ENCODE data around the gene AUH.

AUH gene

GRCh38 chr9:91187311-91187964, 174.3 kb downstream of the AUH start:
- peaks cover 1% of the 10 kb centered on the region; the same call in 1 of the 2 replicates for H3K4me1 ChIP-seq (ENCODE audit: control insufficient read depth, insufficient read depth, low read length)
- no peak overlapping the region for H3K4me3 ChIP-seq (ENCODE audit: low read depth, low read length)
- H3K27ac ChIP-seq (ENCODE audit: low read depth, low read length), result no peak overlapping the region
- H3K36me3 ChIP-seq (ENCODE audit: control insufficient read depth, insufficient read depth, low read length), result no peaks in the 10 kb centered on the region
- H3K27me3 ChIP-seq (ENCODE audit: control insufficient read depth, insufficient read depth, low read length), result peaks cover 7% of the 10 kb centered on the region; the same call in 1 of the 2 replicates
- H3K9me3 ChIP-seq (ENCODE audit: control insufficient read depth, insufficient read depth, low read length), result no peaks in the 10 kb centered on the region
- H3K9ac ChIP-seq (ENCODE audit: low read depth, low read length), result no peak overlapping the region

GRCh38 chr9:91186632-91187108, 175.0 kb downstream of the AUH start:
- no peak overlapping the region for H3K27ac ChIP-seq (ENCODE audit: low read depth, low read length)

GRCh38 chr9:91185193-91185886, 176.4 kb downstream of the AUH start:
- H3K27ac ChIP-seq (ENCODE audit: low read depth, low read length), result no peak overlapping the region
- H3K9ac ChIP-seq (ENCODE audit: low read depth, low read length), result no peak overlapping the region
- no peaks in the 10 kb centered on the region for H3K9me3 ChIP-seq (ENCODE audit: control insufficient read depth, insufficient read depth, low read length)
- no peaks in the 10 kb centered on the region for H3K4me1 ChIP-seq (ENCODE audit: control insufficient read depth, insufficient read depth, low read length)
- H3K27me3 ChIP-seq (ENCODE audit: control insufficient read depth, insufficient read depth, low read length), result no peaks in the 10 kb centered on the region
- no peaks in the 10 kb centered on the region for H3K36me3 ChIP-seq (ENCODE audit: control insufficient read depth, insufficient read depth, low read length)
- H3K4me3 ChIP-seq (ENCODE audit: low read depth, low read length), result no peak overlapping the region

More at GRCh38 chr9:91186632-91187108, 175.0 kb downstream of the AUH start:
- Histone ChIP-seq H3K9me3 (ENCODE audit: control insufficient read depth, insufficient read depth, low read length) (no peaks in the 10 kb centered on the region), H3K9ac (ENCODE audit: low read depth, low read length) (no peak overlapping the region), H3K4me3 (ENCODE audit: low read depth, low read length) (no peak overlapping the region), H3K4me1 (ENCODE audit: control insufficient read depth, insufficient read depth, low read length) (no peaks in the 10 kb centered on the region), H3K27me3 (ENCODE audit: control insufficient read depth, insufficient read depth, low read length) (no peaks in the 10 kb centered on the region), H3K36me3 (ENCODE audit: control insufficient read depth, insufficient read depth, low read length) (no peaks in the 10 kb centered on the region)

GRCh38 chr9:91182429-91183225, 179.1 kb downstream of the AUH start:
- H3K27ac ChIP-seq (ENCODE audit: low read depth, low read length), result no peak overlapping the region
- no peaks in the 10 kb centered on the region for H3K36me3 ChIP-seq (ENCODE audit: control insufficient read depth, insufficient read depth, low read length)
- no peaks in the 10 kb centered on the region for H3K4me1 ChIP-seq (ENCODE audit: control insufficient read depth, insufficient read depth, low read length)
- no peak overlapping the region for H3K4me3 ChIP-seq (ENCODE audit: low read depth, low read length)
- no peaks in the 10 kb centered on the region for H3K9me3 ChIP-seq (ENCODE audit: control insufficient read depth, insufficient read depth, low read length)
- H3K27me3 ChIP-seq (ENCODE audit: control insufficient read depth, insufficient read depth, low read length), result no peaks in the 10 kb centered on the region
- H3K9ac ChIP-seq (ENCODE audit: low read depth, low read length), result no peak overlapping the region

- no peaks in the 10 kb centered on the region for H3K27me3 ChIP-seq (ENCODE audit: control insufficient read depth, insufficient read depth, low read length)
- H3K27ac ChIP-seq (ENCODE audit: low read depth, low read length), result no peak overlapping the region
- H3K9ac ChIP-seq (ENCODE audit: low read depth, low read length), result no peak overlapping the region
- no peaks in the 10 kb centered on the region for H3K4me1 ChIP-seq (ENCODE audit: control insufficient read depth, insufficient read depth, low read length)
- H3K4me3 ChIP-seq (ENCODE audit: low read depth, low read length), result no peak overlapping the region
- H3K9me3 ChIP-seq (ENCODE audit: control insufficient read depth, insufficient read depth, low read length), result no peaks in the 10 kb centered on the region
- H3K36me3 ChIP-seq (ENCODE audit: control insufficient read depth, insufficient read depth, low read length), result no peaks in the 10 kb centered on the region
Measured at GRCh38 chr9:91181541-91181940, 180.2 kb downstream of the AUH start.

- H3K4me1 ChIP-seq (ENCODE audit: control insufficient read depth, insufficient read depth, low read length), result no peaks in the 10 kb centered on the region
- H3K27ac ChIP-seq (ENCODE audit: low read depth, low read length), result no peak overlapping the region
- no peak overlapping the region for H3K4me3 ChIP-seq (ENCODE audit: low read depth, low read length)
- no peaks in the 10 kb centered on the region for H3K9me3 ChIP-seq (ENCODE audit: control insufficient read depth, insufficient read depth, low read length)
- no peaks in the 10 kb centered on the region for H3K36me3 ChIP-seq (ENCODE audit: control insufficient read depth, insufficient read depth, low read length)
- H3K27me3 ChIP-seq (ENCODE audit: control insufficient read depth, insufficient read depth, low read length), result no peaks in the 10 kb centered on the region
- H3K9ac ChIP-seq (ENCODE audit: low read depth, low read length), result no peak overlapping the region
Measured at GRCh38 chr9:91180930-91181268, 180.8 kb downstream of the AUH start.

- H3K9ac ChIP-seq (ENCODE audit: low read depth, low read length), result no peak overlapping the region
- no peaks in the 10 kb centered on the region for H3K4me1 ChIP-seq (ENCODE audit: control insufficient read depth, insufficient read depth, low read length)
- H3K9me3 ChIP-seq (ENCODE audit: control insufficient read depth, insufficient read depth, low read length), result no peaks in the 10 kb centered on the region
- H3K27ac ChIP-seq (ENCODE audit: low read depth, low read length), result no peak overlapping the region
- no peak overlapping the region for H3K4me3 ChIP-seq (ENCODE audit: low read depth, low read length)
- H3K36me3 ChIP-seq (ENCODE audit: control insufficient read depth, insufficient read depth, low read length), result no peaks in the 10 kb centered on the region
- no peaks in the 10 kb centered on the region for H3K27me3 ChIP-seq (ENCODE audit: control insufficient read depth, insufficient read depth, low read length)
Measured at GRCh38 chr9:91180240-91180929, 181.3 kb downstream of the AUH start.

- H3K9ac ChIP-seq (ENCODE audit: low read depth, low read length), result no peak overlapping the region
- H3K27me3 ChIP-seq (ENCODE audit: control insufficient read depth, insufficient read depth, low read length), result no peaks in the 10 kb centered on the region
- no peaks in the 10 kb centered on the region for H3K9me3 ChIP-seq (ENCODE audit: control insufficient read depth, insufficient read depth, low read length)
- no peaks in the 10 kb centered on the region for H3K4me1 ChIP-seq (ENCODE audit: control insufficient read depth, insufficient read depth, low read length)
- no peak overlapping the region for H3K4me3 ChIP-seq (ENCODE audit: low read depth, low read length)
- no peak overlapping the region for H3K27ac ChIP-seq (ENCODE audit: low read depth, low read length)
- no peaks in the 10 kb centered on the region for H3K36me3 ChIP-seq (ENCODE audit: control insufficient read depth, insufficient read depth, low read length)
Measured at GRCh38 chr9:91179237-91180138, 182.2 kb downstream of the AUH start.

GRCh38 chr9:91178281-91179236, 183.2 kb downstream of the AUH start:
- H3K4me1 ChIP-seq (ENCODE audit: control insufficient read depth, insufficient read depth, low read length), result no peaks in the 10 kb centered on the region
- no peak overlapping the region for H3K27ac ChIP-seq (ENCODE audit: low read depth, low read length)
- H3K9me3 ChIP-seq (ENCODE audit: control insufficient read depth, insufficient read depth, low read length), result no peaks in the 10 kb centered on the region
- no peaks in the 10 kb centered on the region for H3K36me3 ChIP-seq (ENCODE audit: control insufficient read depth, insufficient read depth, low read length)
- no peak overlapping the region for H3K4me3 ChIP-seq (ENCODE audit: low read depth, low read length)
- no peaks in the 10 kb centered on the region for H3K27me3 ChIP-seq (ENCODE audit: control insufficient read depth, insufficient read depth, low read length)
- no peak overlapping the region for H3K9ac ChIP-seq (ENCODE audit: low read depth, low read length)

All from HUES48 (cell line).